Cortex of kidney (tissue), 1 donor: ENCODE results near the gene ATP5MC2.
"Not testable (repeated sequence)": the region's sequence is repeated elsewhere in the genome, so short reads cannot be mapped to it uniquely, and the experiment has no call there.

ENCODE experiments used
- DNase-seq: peaks from one replicate; lab custom pipeline; 2025; lab: John Stamatoyannopoulos, UW

The ATP5MC2 gene

GRCh38 chr12:53675701-53676607 is at the start of gene ATP5MC2:
ATP5MC2 (minus strand) TSS chr12:53676083; CDS start chr12:53672614, 3,469 bp downstream.
- peak; percentile 56 for DNase-seq

- no peak for DNase-seq
Observed at GRCh38 chr12:53722450-53723041, 46.7 kb upstream of the ATP5MC2 start.

- no peak for DNase-seq
Observed at GRCh38 chr12:53720946-53721345, 45.1 kb upstream of the ATP5MC2 start.

GRCh38 chr12:53719649-53720048 is 43.8 kb upstream of the ATP5MC2 start:
- DNase-seq, result no peak

GRCh38 chr12:53718567-53718966 is 42.7 kb upstream of the ATP5MC2 start:
- DNase-seq, result not testable (repeated sequence)

- DNase-seq, result no peak
Observed at GRCh38 chr12:53717319-53717718, 41.4 kb upstream of the ATP5MC2 start.

- no peak for DNase-seq
Observed at GRCh38 chr12:53714004-53714403, 38.1 kb upstream of the ATP5MC2 start.

- DNase-seq, result no peak
Observed at GRCh38 chr12:53713516-53713915, 37.6 kb upstream of the ATP5MC2 start.

- DNase-seq, result no peak
Observed at GRCh38 chr12:53712059-53712643, 36.3 kb upstream of the ATP5MC2 start.

- no peak for DNase-seq
Observed at GRCh38 chr12:53710091-53710490, 34.2 kb upstream of the ATP5MC2 start.

GRCh38 chr12:53709671-53710070 is 33.8 kb upstream of the ATP5MC2 start:
- no peak for DNase-seq

GRCh38 chr12:53706080-53706479 is 30.2 kb upstream of the ATP5MC2 start:
- no peak for DNase-seq

- no peak for DNase-seq
Observed at GRCh38 chr12:53703756-53704155, 27.9 kb upstream of the ATP5MC2 start.

GRCh38 chr12:53701518-53702264 is 25.8 kb upstream of the ATP5MC2 start:
- no peak for DNase-seq

- no peak for DNase-seq
Observed at GRCh38 chr12:53700567-53700966, 24.7 kb upstream of the ATP5MC2 start.

GRCh38 chr12:53699678-53700025 is 23.8 kb upstream of the ATP5MC2 start:
- DNase-seq, result no peak

GRCh38 chr12:53698948-53699677 is 23.2 kb upstream of the ATP5MC2 start:
- no peak for DNase-seq

- no peak for DNase-seq
Observed at GRCh38 chr12:53696655-53697331, 20.9 kb upstream of the ATP5MC2 start.

- no peak for DNase-seq
Observed at GRCh38 chr12:53696285-53696654, 20.4 kb upstream of the ATP5MC2 start.

GRCh38 chr12:53695152-53696145 is 19.6 kb upstream of the ATP5MC2 start:
- DNase-seq, result no peak
